ENCODE measurements around the gene MFAP3L.

GRCh38 chr4:170035231-170035630, 9.0 kb upstream of the MFAP3L start:
- no peak for TF ChIP-seq CTCF (IDR thresholded peaks at IDR 0.05)
- no peak for TF ChIP-seq POLR2A (IDR thresholded peaks at IDR 0.05)
- TF ChIP-seq EP300 (IDR thresholded peaks at IDR 0.05), result no peak

All from ovary (tissue), 3 donors.